ENCODE measurements around the gene CYP1B1. TPM values are rescaled to one million over a fixed set of nuclear protein-coding genes. Genes with fewer than 3 reads are reported as not detected.
A peak's percentile ranks its signal among the peaks of the same experiment; 100 is the strongest.

CYP1B1 gene
- polyA plus RNA-seq, 10 donors: 2.3 to 8.7 (median 4.8) TPM

- peak; percentile 66 to 85 (median 83) for DNase-seq
Observed at GRCh38 chr2:38076710-38077430, 919 bp upstream of the CYP1B1 start.

DNA sequence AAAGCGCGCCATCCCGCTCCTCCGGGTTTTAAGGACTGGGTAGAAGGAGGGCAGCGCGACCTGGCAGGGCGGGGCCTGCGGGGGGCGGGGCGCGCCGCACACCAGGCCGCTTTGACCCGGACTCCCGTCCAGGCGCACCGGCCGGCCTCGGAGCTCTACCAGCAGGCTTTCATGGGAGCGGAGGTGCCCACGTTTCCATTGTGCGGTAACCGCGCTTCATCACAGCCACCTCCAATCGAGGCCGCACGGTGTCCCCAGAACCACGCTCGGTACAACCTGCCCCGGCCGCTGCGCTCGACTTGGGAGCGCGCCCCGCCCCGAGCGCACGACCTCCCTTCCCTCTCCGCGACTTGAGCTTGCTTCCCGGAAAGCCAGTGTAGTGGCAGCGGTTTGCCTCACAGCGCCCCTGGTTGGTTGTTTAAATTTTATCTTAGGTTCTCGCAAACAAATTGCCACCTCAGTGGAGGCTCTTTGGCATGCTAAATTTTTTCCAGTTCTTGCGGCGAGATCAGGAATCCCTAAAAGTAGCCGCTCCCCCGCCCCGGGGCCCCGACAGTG, 280 bp upstream of the CYP1B1 start:
- DNase-seq: peak; percentile 67 to 88 (median 75)

- peak in 2 of 3 donors; percentile 40 to 82 for DNase-seq
Observed at GRCh38 chr2:38074764-38075506, 1.0 kb downstream of the CYP1B1 start.

DNA sequence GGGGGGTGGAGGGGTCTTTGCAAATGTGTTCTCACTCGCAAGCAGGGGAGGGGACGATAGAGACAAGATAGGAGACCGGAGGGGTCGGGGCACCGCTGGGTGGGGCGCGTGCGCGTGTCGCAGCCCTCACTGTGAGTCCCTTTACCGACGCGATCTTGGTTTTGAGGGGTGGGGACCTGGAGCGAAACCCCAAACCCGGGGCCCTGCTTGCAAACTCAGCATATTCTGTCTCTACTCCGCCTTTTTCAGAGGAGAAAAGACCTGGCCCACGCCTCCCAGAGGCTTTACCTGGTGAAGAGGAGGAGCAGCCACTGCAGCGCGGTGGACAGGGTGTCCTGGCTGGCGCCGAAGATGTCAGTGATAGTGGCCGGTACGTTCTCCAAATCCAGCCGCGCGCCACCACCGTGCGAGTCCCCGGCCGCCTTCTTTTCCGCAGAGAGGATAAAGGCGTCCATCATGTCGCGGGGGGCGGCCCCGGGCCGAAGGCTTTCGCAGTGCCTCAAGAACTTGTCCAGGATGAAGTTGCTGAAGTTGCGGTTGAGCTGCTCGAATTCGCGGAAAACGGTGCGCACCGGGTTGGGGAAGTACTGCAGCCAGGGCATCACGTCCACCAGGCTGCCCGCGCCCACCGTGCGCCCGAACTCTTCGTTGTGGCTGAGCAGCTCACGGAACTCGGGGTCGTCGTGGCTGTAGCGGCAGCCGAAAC, 1.7 kb downstream of the CYP1B1 start:
- DNase-seq: no peak

GRCh38 chr2:38073211-38074057, 2.5 kb downstream of the CYP1B1 start:
- peak in 2 of 3 donors; percentile 43 to 71 for DNase-seq

GRCh38 chr2:38070438-38070837, 5.5 kb downstream of the CYP1B1 start:
- no peak for DNase-seq

DNA sequence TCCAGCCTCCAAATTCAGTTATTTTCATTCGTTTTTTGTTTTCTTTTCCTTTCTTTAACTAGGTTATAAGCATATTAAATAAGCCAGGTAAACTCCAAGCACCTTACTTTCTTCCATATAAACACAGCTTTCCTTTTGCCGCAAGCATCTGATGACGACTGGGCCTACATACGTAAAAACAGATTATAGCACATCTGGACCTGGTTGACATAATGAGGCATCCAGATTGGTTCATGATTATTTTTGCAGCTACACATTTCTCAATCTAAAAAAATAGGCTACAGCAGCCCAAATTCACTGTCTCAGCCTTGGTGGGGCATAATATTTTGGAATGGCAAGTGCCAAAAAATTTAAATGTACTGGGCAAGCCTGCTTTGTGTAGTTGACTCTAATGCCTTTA, 7.7 kb downstream of the CYP1B1 start:
- DNase-seq: peak in 2 of 3 donors; percentile 56 to 60

GRCh38 chr2:38066421-38067115, 9.4 kb downstream of the CYP1B1 start:
- peak; percentile 32 to 86 (median 77) for DNase-seq

DNA sequence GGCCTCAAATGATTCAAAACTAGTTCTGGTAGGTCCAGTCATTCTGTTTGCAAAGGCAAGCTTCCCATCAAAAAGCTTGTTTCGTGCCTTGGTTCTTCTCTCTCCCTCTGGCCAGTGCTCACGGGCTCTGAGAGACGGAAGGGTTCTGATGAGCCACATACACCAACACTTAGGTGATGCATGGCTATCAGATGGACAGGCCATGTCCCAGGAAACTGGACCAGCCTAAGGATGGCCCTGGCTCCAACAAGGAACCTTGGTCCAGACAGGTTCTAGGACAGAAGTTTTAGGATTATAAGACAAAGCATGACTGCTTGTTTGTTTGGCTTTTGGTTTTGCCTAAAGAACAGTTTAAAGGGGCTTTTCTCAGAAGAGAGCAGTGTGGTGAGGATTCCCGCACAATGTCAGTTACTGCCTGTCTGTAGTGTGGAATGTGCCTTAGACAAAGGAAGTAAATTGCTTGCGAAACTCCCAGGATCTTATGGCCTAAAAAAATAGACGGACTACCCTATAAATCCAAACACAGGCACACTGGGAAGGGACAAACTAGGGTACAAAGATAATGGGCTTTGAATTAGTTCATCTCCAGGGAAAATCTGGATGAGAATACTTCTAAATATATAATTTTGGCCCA, 10.3 kb downstream of the CYP1B1 start:
- DNase-seq: peak in 1 of 3 donors; percentile 28

GRCh38 chr2:38064801-38065501, 11.0 kb downstream of the CYP1B1 start:
- peak in 1 of 3 donors; percentile 30 for DNase-seq

- DNase-seq: peak in 2 of 3 donors; percentile 54 to 58
Observed at GRCh38 chr2:38060236-38061018, 15.5 kb downstream of the CYP1B1 start.

- DNase-seq: no peak
Observed at GRCh38 chr2:38057651-38058410, 18.1 kb downstream of the CYP1B1 start.

DNA sequence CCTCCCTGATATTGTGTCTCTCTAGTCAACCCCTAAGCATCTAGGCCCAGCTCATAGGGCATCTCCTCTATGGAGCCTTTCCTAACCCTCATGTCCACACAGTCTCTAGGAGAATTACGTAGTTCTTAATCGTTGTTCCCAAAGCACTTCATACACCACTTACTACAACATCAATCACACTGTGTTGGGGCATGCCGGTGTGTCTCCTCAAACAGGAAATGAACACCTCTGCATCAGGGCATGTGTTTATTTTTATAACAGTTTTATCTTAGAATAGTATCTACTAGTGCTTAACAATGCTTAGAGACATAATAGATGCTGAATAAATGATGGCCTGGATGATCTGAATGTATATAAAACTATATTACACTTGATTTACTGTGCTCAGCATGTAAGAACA, 19.7 kb downstream of the CYP1B1 start:
- no peak for DNase-seq

DNA sequence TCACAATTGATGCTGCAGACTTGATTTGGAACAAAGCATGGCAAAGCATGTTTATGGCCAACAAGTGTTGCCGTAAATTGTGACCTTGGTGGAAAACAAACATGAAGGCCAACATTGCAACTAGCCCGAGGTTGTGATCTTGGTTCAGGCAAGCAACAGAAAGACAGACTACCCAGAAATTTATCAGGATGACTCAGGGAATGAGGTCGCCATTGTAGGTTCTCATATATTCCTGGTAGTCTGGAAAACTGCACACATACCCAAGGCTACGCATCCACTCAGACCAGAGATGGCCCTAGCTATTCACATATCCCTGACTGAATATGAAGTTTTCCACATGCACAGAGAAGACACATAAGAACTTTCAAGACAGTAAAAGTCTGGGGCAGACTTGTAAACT, 30.1 kb downstream of the CYP1B1 start:
- DNase-seq: no peak

GRCh38 chr2:38039121-38039910, 36.6 kb downstream of the CYP1B1 start:
- DNase-seq: no peak

DNA sequence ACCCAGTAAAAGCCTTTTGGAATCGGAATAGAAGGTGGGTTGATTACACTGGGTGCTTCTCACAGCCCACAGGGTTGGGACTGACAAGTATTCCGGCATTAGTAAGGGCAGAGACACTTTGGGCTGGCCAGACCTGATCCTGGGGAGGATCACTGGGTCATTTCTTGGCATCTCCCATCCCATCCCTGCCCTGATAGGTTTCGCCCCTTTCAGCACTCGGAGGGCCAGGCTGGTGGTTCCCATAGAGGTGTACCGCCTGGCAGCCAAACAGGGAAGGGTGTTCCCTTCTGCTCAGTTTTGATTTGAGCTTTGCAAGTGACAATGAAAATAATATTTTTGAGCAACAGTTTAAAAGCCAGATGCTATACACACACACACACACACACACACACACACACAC, 37.3 kb downstream of the CYP1B1 start:
- no peak for DNase-seq

Measured in muscle of back (tissue), 11 donors.